Neural cell (in vitro differentiated cells): ENCODE measurements around the gene BCL2L15.

Experiments
- EZH2 ChIP-seq: fragments of 200-600, 300-800 bp; shearing (Covaris generic), sonication (generic); IDR thresholded peaks from 2 replicates; pipeline ENCODE4 v1.6.1; 2014; ENCODE audit warnings: antibody characterized with exemption, low read length, borderline replicate concordance, mild to moderate bottlenecking; ENCODE audit not compliant: insufficient read depth, poor library complexity, severe bottlenecking
- MXI1 ChIP-seq: fragments of 450-650 bp; conservative IDR thresholded peaks from 2 replicates; pipeline ENCODE4 v1.6.1; 2014; ENCODE audit warnings: antibody characterized with exemption, mild to moderate bottlenecking; ENCODE audit not compliant: poor library complexity, severe bottlenecking
- POLR2AphosphoS5 ChIP-seq: IDR thresholded peaks from 2 replicates; pipeline ENCODE4 v1.6.1; 2012
- SMC3 ChIP-seq: fragments of 450-650 bp; conservative IDR thresholded peaks from 2 replicates; pipeline ENCODE4 v1.6.1; 2014; ENCODE audit warnings: antibody characterized with exemption, mild to moderate bottlenecking, moderate library complexity; ENCODE audit not compliant: poor library complexity
- TAF1 ChIP-seq: IDR thresholded peaks from 2 replicates; pipeline ENCODE4 v1.6.1; 2012; ENCODE audit warnings: low read depth
- TF ChIP-seq, protein P1 (sequence below): fragments of 450-650 bp; IDR thresholded peaks from 2 replicates; pipeline ENCODE4 v1.5.1; 2014; ENCODE audit warnings: antibody characterized with exemption, mild to moderate bottlenecking, moderate library complexity; ENCODE audit not compliant: poor library complexity, severe bottlenecking
- TF ChIP-seq, protein P2 (sequence below): IDR thresholded peaks from 2 replicates; pipeline ENCODE4 v1.6.1; 2012; ENCODE audit warnings: borderline replicate concordance

DNA sequence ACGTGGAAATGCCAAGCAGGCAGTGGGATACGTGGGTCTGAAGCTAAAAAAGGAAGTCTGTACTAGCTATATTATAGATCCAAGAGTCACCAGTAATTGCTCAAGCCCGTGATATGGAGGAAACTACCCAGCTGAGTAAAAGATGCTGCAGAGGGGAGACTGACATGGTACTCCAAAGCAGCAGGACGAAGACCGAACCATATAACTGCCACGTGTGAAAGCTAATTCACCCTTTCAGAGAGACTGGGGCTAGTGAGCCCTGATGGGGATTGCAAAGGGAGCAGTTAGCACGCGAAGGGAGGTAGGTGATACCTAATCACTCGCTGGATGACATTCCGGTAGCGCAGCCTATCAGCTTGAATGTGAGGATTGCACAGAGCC, 16.9 kb upstream of the BCL2L15 start:
- TF ChIP-seq EZH2: no peak
- TF ChIP-seq, protein P1, sequence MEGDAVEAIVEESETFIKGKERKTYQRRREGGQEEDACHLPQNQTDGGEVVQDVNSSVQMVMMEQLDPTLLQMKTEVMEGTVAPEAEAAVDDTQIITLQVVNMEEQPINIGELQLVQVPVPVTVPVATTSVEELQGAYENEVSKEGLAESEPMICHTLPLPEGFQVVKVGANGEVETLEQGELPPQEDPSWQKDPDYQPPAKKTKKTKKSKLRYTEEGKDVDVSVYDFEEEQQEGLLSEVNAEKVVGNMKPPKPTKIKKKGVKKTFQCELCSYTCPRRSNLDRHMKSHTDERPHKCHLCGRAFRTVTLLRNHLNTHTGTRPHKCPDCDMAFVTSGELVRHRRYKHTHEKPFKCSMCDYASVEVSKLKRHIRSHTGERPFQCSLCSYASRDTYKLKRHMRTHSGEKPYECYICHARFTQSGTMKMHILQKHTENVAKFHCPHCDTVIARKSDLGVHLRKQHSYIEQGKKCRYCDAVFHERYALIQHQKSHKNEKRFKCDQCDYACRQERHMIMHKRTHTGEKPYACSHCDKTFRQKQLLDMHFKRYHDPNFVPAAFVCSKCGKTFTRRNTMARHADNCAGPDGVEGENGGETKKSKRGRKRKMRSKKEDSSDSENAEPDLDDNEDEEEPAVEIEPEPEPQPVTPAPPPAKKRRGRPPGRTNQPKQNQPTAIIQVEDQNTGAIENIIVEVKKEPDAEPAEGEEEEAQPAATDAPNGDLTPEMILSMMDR: no peak
- TF ChIP-seq SMC3: no peak
- no peak for TF ChIP-seq POLR2AphosphoS5
- no peak for TF ChIP-seq MXI1
- TF ChIP-seq TAF1: no peak
- TF ChIP-seq, protein P2, sequence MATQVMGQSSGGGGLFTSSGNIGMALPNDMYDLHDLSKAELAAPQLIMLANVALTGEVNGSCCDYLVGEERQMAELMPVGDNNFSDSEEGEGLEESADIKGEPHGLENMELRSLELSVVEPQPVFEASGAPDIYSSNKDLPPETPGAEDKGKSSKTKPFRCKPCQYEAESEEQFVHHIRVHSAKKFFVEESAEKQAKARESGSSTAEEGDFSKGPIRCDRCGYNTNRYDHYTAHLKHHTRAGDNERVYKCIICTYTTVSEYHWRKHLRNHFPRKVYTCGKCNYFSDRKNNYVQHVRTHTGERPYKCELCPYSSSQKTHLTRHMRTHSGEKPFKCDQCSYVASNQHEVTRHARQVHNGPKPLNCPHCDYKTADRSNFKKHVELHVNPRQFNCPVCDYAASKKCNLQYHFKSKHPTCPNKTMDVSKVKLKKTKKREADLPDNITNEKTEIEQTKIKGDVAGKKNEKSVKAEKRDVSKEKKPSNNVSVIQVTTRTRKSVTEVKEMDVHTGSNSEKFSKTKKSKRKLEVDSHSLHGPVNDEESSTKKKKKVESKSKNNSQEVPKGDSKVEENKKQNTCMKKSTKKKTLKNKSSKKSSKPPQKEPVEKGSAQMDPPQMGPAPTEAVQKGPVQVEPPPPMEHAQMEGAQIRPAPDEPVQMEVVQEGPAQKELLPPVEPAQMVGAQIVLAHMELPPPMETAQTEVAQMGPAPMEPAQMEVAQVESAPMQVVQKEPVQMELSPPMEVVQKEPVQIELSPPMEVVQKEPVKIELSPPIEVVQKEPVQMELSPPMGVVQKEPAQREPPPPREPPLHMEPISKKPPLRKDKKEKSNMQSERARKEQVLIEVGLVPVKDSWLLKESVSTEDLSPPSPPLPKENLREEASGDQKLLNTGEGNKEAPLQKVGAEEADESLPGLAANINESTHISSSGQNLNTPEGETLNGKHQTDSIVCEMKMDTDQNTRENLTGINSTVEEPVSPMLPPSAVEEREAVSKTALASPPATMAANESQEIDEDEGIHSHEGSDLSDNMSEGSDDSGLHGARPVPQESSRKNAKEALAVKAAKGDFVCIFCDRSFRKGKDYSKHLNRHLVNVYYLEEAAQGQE: no peak
